Liver (tissue), 3 donors: ENCODE measurements around the gene DMD.

Experiments used
- ATF3 ChIP-seq: IDR thresholded peaks from 2 replicates; pipeline ENCODE4 v1.6.1; 2016; ENCODE audit warnings: antibody characterized with exemption
- CTCF ChIP-seq: fragments of 150-350 bp; IDR thresholded peaks from 2 replicates; pipeline ENCODE4 v1.5.1; 2017; ENCODE audit warnings: improper control_type of control experiment, low read depth, low read length; ENCODE audit not compliant: missing input control
- GABPA ChIP-seq, 2 donors: IDR thresholded peaks in 1 of 2; conservative IDR thresholded peaks in 1 of 2; 2 replicates each; pipeline ENCODE4 v1.6.1; 2016; ENCODE audit warnings: antibody characterized with exemption in 2 of 2, mild to moderate bottlenecking in 1 of 2, moderate library complexity in 1 of 2
- HNF4G ChIP-seq: IDR thresholded peaks from 2 replicates; pipeline ENCODE4 v1.6.1; 2016; ENCODE audit warnings: antibody characterized with exemption
- JUND ChIP-seq, 2 donors: IDR thresholded peaks; 2 replicates each; pipeline ENCODE4 v1.6.1; 2016; ENCODE audit warnings: antibody characterized with exemption in 2 of 2
- MAX ChIP-seq: IDR thresholded peaks from 2 replicates; pipeline ENCODE4 v1.6.1; 2016; ENCODE audit warnings: antibody characterized with exemption
- NR2F2 ChIP-seq: IDR thresholded peaks from 2 replicates; pipeline ENCODE4 v1.6.1; 2016; ENCODE audit warnings: antibody characterized with exemption
- RAD21 ChIP-seq, 2 donors: IDR thresholded peaks; 2 replicates each; pipeline ENCODE4 v1.6.1; 2016; ENCODE audit warnings: antibody characterized with exemption in 2 of 2, mild to moderate bottlenecking in 2 of 2
- REST ChIP-seq: IDR thresholded peaks from 2 replicates; pipeline ENCODE4 v1.6.1; 2016; ENCODE audit warnings: antibody characterized with exemption, mild to moderate bottlenecking
- TAF1 ChIP-seq: conservative IDR thresholded peaks from 2 replicates; pipeline ENCODE4 v1.6.1; 2016; ENCODE audit warnings: antibody characterized with exemption, mild to moderate bottlenecking
- YY1 ChIP-seq: IDR thresholded peaks from 2 replicates; pipeline ENCODE4 v1.6.1; 2016; ENCODE audit warnings: antibody characterized with exemption, mild to moderate bottlenecking
- ZBTB33 ChIP-seq: IDR thresholded peaks from 2 replicates; pipeline ENCODE4 v1.6.1; 2016; ENCODE audit warnings: antibody characterized with exemption
- donor health status: healthy.
- donor health status: healthy.

GRCh38 chrX:31521941-31522340 is 1689.4 kb downstream of the DMD start:
- no peak for TF ChIP-seq CTCF
- TF ChIP-seq RAD21 (IDR thresholded peaks at IDR 0.05), result no peak
- TF ChIP-seq GABPA (IDR thresholded peaks at IDR 0.05 in 1 of 2, conservative IDR thresholded peaks at IDR 0.05 in 1 of 2), result no peak
- TF ChIP-seq NR2F2, result no peak
- no peak for TF ChIP-seq JUND (IDR thresholded peaks at IDR 0.05)
- no peak for TF ChIP-seq REST
- no peak for TF ChIP-seq ZBTB33
- no peak for TF ChIP-seq MAX
- no peak for TF ChIP-seq HNF4G
- no peak for TF ChIP-seq YY1
- TF ChIP-seq TAF1, result no peak
- no peak for TF ChIP-seq ATF3
